ENCODE results near the gene KCNG2. TPM values are rescaled to one million over a fixed set of nuclear protein-coding genes. Genes with fewer than 3 reads are reported as not detected.

KCNG2 gene
- total and polyA plus RNA-seq, 7 experiments from 2014 or later, result not detected

DNA sequence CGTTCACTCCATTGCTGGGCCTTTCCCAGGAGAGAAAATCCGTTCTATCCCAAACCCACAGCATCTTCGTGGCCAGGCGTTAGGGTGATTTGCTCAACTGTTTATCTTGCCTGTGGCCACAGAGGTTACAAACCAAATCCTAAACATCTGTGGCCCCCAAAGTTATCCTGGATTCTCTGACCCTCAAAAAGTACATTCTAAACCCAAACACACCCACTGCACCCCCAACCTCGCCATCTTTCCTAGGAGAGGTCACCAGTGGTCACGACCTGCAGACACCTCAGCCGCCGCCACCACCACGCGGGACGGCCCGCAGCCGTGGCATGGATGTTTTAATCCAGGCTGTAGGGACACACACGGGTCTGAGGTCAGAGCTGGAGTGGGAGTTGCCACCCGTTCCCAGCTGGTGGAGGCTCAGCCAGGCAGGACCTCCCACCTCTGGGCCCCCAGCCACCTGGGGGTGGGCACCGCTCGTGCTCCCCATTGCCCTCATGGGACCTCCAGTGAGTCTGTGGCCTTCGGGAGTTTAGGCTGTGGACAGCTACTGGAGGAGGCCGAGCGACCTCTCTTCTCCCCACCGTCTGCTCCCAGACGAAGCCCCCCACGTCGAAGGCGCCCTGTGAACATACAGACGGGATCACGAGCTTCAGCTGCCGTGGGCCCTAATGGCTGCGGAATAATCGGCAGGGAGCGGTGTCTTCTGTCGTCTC lies 72.0 kb downstream of the KCNG2 start:
- no peak overlapping the region for H3K4me3 Mint-ChIP-seq
- intact Hi-C loops (cut with micrococcal nuclease), result no loop called here
- H3K27me3 Mint-ChIP-seq, result no peaks in the 10 kb centered on the region
- no peaks in the 10 kb centered on the region for H3K9me3 Mint-ChIP-seq
- DNase-seq (no peak), ATAC-seq (no peak)
- Histone ChIP-seq H3K4me1 (ENCODE audit: control insufficient read depth in 2 of 2, insufficient read depth in 2 of 2, low read length in 2 of 2) (no peaks in the 10 kb centered on the region), H3K9me3 (ENCODE audit: control insufficient read depth in 2 of 3, low read length in 3 of 3) (no peaks in the 10 kb centered on the region), H3K27ac (ENCODE audit: low read depth, low read length) (no peak overlapping the region), H3K4me3 (ENCODE audit: low read length) (no peak overlapping the region), H3K27me3 (ENCODE audit: control insufficient read depth in 2 of 2, insufficient read depth in 2 of 2, low read length in 2 of 2) (no peaks in the 10 kb centered on the region), H3K36me3 (ENCODE audit: control insufficient read depth in 2 of 3, insufficient read depth in 3 of 3, low read length in 3 of 3) (no peaks in the 10 kb centered on the region)
- no peak overlapping the region for H3K27ac Mint-ChIP-seq
- no peaks in the 10 kb centered on the region for H3K36me3 Mint-ChIP-seq
- H3K4me1 Mint-ChIP-seq, result no peaks in the 10 kb centered on the region
- ChIA-PET POLR2A (no interaction called here), CTCF (no interaction called here)

DNA sequence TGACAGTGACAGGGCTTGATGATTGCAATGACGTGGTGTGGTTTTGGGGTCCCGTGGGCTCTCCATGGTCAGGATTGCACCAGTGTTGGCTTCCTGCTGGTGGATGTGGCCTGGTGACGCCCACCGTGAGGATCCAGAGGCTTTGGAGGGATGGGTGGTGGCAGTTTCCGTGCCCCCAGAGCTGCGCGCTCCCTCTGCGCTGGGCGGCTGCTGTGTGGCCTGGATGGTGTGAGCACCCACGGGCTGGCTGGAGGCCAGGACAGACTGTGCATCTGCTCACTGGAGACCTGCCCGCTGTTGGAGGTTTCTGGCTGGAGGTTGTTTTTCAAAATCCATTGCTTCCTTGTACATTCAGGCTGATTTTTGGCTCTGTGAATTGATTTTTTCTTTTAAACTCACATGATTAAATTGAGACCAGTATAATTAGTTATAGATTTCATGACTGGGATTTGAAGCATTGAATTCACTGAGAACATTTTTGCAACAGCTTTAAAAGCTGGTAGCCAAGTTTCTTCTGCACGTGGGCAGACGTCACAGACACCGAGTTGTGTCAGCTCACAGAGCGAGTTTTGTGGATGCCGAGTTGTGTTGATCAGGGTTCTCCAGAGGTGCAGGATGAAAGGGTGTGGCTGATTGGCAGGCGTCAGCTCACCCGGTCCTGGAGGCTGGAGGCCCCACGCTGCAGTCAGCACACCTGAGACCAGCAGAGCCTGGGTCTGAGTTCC lies 72.7 kb downstream of the KCNG2 start:
- no peak for ATAC-seq
- no peaks in the 10 kb centered on the region for H3K9me3 ChIP-seq (ENCODE audit: control insufficient read depth in 2 of 3, low read length in 3 of 3)
- ChIA-PET POLR2A (no interaction called here), CTCF (no interaction called here)
- H3K27me3 ChIP-seq (ENCODE audit: control insufficient read depth in 2 of 2, insufficient read depth in 2 of 2, low read length in 2 of 2), result no peaks in the 10 kb centered on the region
- no peaks in the 10 kb centered on the region for H3K4me1 ChIP-seq (ENCODE audit: control insufficient read depth in 2 of 2, insufficient read depth in 2 of 2, low read length in 2 of 2)
- H3K36me3 ChIP-seq (ENCODE audit: control insufficient read depth in 2 of 3, insufficient read depth in 3 of 3, low read length in 3 of 3), result no peaks in the 10 kb centered on the region
- no peaks in the 10 kb centered on the region for H3K9me3 Mint-ChIP-seq
- DNase-seq, result no peak
- no peak overlapping the region for H3K4me3 Mint-ChIP-seq
- no peak overlapping the region for H3K27ac ChIP-seq (ENCODE audit: low read depth, low read length)
- H3K36me3 Mint-ChIP-seq, result no peaks in the 10 kb centered on the region
- H3K4me1 Mint-ChIP-seq, result no peaks in the 10 kb centered on the region
- no peak overlapping the region for H3K27ac Mint-ChIP-seq
- H3K27me3 Mint-ChIP-seq, result no peaks in the 10 kb centered on the region
- intact Hi-C loops (cut with micrococcal nuclease), result no loop called here
- H3K4me3 ChIP-seq (ENCODE audit: low read length), result no peak overlapping the region

DNA sequence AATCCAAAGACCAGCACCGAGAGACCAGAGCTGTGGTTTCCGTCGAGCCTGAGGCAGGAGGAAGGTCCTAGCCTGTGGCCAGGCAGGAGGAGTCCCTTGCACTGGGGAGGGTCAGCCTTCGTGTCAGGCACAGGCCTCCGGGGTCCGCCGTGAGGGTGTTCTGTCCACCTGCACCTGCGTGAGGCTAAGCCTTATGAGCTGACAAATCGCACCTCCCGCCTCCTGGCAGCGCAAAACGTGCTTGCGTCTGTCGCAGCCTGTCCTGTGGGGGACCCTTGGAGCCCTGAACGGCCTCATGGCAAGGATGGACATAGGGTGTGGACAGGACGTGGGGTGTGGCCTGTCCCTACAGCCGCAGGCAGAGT lies 73.3 kb downstream of the KCNG2 start:
- no peaks in the 10 kb centered on the region for H3K27me3 ChIP-seq (ENCODE audit: control insufficient read depth in 2 of 2, insufficient read depth in 2 of 2, low read length in 2 of 2)
- no peak overlapping the region for H3K27ac Mint-ChIP-seq
- H3K4me1 Mint-ChIP-seq, result no peaks in the 10 kb centered on the region
- H3K27ac ChIP-seq (ENCODE audit: low read depth, low read length), result no peak overlapping the region
- no peak overlapping the region for H3K4me3 Mint-ChIP-seq
- ChIA-PET CTCF (no interaction called here), POLR2A (interaction anchor here (0.6 kb wide), 1 partner anchor 23 kb away, joined by 3 read pairs; no protein-coding TSS in a partner anchor)
- H3K36me3 Mint-ChIP-seq, result no peaks in the 10 kb centered on the region
- no peak for ATAC-seq
- DNase-seq, result no peak
- no peaks in the 10 kb centered on the region for H3K4me1 ChIP-seq (ENCODE audit: control insufficient read depth in 2 of 2, insufficient read depth in 2 of 2, low read length in 2 of 2)
- intact Hi-C loops (cut with micrococcal nuclease), result no loop called here
- H3K27me3 Mint-ChIP-seq, result no peaks in the 10 kb centered on the region
- no peaks in the 10 kb centered on the region for H3K9me3 Mint-ChIP-seq
- no peaks in the 10 kb centered on the region for H3K36me3 ChIP-seq (ENCODE audit: control insufficient read depth in 2 of 3, insufficient read depth in 3 of 3, low read length in 3 of 3)
- H3K4me3 ChIP-seq (ENCODE audit: low read length), result no peak overlapping the region
- no peaks in the 10 kb centered on the region for H3K9me3 ChIP-seq (ENCODE audit: control insufficient read depth in 2 of 3, low read length in 3 of 3)

DNA sequence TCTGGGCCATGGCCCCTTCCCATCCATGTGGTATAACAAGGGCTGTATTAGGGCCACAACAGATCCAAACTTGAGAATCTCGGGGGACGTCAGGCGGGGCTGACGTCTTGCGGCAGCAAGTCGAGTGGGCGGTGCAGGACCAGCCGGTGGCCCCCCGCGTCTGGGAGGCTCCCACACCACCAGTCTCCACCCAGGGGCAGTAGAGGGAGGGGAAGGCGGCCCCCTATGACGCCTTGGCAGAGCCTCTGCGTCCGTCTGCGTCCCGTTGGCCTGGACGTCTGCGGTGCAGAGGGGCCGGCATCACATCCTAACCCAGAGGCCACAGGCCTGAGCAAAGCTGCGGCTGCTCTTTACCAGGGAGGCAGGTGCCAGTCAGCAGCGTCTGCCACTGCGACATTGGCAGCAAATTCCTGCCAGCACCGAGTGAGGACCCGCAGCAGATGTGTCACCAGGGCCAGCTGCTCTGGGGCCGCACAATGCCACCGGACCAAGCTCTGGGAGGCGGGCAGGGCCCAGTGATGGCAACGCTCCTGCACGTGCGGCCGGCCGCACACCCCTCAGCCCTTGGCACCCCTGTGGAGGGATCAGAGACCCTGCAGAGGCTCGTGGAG lies 73.8 kb downstream of the KCNG2 start:
- no peaks in the 10 kb centered on the region for H3K27me3 ChIP-seq (ENCODE audit: control insufficient read depth in 2 of 2, insufficient read depth in 2 of 2, low read length in 2 of 2)
- Mint-ChIP-seq H3K4me1 (no peaks in the 10 kb centered on the region), H3K4me3 (no peak overlapping the region), H3K27ac (no peak overlapping the region), H3K27me3 (no peaks in the 10 kb centered on the region), H3K36me3 (no peaks in the 10 kb centered on the region), H3K9me3 (no peaks in the 10 kb centered on the region)
- ATAC-seq (no peak), DNase-seq (no peak)
- intact Hi-C loops (cut with micrococcal nuclease), result no loop called here
- no peak overlapping the region for H3K27ac ChIP-seq (ENCODE audit: low read depth, low read length)
- ChIA-PET CTCF (no interaction called here), POLR2A (interaction anchor here (0.6 kb wide), 1 partner anchor 23 kb away, joined by 3 read pairs; no protein-coding TSS in a partner anchor)
- no peaks in the 10 kb centered on the region for H3K36me3 ChIP-seq (ENCODE audit: control insufficient read depth in 2 of 3, insufficient read depth in 3 of 3, low read length in 3 of 3)
- H3K9me3 ChIP-seq (ENCODE audit: control insufficient read depth in 2 of 3, low read length in 3 of 3), result no peaks in the 10 kb centered on the region
- H3K4me1 ChIP-seq (ENCODE audit: control insufficient read depth in 2 of 2, insufficient read depth in 2 of 2, low read length in 2 of 2), result no peaks in the 10 kb centered on the region
- no peak overlapping the region for H3K4me3 ChIP-seq (ENCODE audit: low read length)

DNA sequence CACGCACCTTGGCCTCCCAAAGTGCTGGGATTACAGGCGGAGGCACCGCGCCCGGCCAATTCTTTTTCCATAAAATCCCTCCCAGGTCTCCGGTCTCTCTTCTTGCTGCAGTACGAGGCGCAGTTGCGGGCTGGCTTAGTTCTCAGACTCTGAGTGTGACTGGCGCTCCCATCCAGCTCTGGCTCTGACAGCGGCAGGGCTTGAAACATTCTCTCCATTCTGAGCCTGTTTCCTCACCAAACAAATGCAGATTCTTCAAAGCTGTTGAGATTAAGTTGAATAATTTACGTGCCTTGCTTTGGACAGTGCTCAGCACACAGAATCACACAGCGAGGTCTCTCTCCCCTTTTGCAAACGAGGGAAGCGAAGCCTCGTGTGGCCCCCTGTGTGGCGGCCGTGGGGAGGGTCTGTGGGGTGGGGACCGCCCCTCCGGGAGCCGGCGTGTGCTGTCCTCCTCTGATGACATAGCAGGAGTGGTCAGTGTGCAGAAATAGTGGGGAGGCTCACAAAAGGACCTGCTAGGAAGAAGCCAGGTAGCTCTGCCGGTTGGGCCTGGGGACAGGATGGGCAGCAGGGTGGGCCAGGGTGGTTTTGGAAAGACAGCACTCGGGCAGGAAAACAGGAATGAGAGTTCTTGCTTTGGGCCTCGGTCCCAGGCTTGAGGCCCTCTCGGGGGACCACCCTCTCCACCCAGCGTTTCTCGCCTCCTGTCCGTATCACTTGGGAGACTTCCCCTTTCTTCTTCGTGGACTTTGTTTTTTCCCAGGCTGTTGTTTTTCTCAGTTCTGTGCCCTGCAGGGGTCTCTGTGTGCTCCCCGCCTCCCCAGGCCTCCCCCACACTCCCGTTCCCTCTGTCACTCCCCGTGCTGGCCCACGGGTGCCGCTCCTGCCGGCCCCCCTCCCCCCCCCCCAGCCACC lies 75.0 kb downstream of the KCNG2 start:
- H3K27me3 ChIP-seq (ENCODE audit: control insufficient read depth in 2 of 2, insufficient read depth in 2 of 2, low read length in 2 of 2), result no peaks in the 10 kb centered on the region
- POLR2A ChIA-PET, result no interaction called here
- peak in 1 of 9 donors; percentile 12 for DNase-seq
- Mint-ChIP-seq H3K4me3 (no peak overlapping the region), H3K4me1 (no peaks in the 10 kb centered on the region), H3K27me3 (no peaks in the 10 kb centered on the region), H3K9me3 (no peaks in the 10 kb centered on the region), H3K36me3 (no peaks in the 10 kb centered on the region), H3K27ac (no peak overlapping the region)
- CTCF ChIA-PET, result no interaction called here
- H3K27ac ChIP-seq (ENCODE audit: low read depth, low read length), result no peak overlapping the region
- H3K36me3 ChIP-seq (ENCODE audit: control insufficient read depth in 2 of 3, insufficient read depth in 3 of 3, low read length in 3 of 3), result no peaks in the 10 kb centered on the region
- ATAC-seq, result no peak
- no peaks in the 10 kb centered on the region for H3K4me1 ChIP-seq (ENCODE audit: control insufficient read depth in 2 of 2, insufficient read depth in 2 of 2, low read length in 2 of 2)
- H3K9me3 ChIP-seq (ENCODE audit: control insufficient read depth in 2 of 3, low read length in 3 of 3), result no peaks in the 10 kb centered on the region
- H3K4me3 ChIP-seq (ENCODE audit: low read length), result no peak overlapping the region
- intact Hi-C loops (cut with micrococcal nuclease), result no loop called here

DNA sequence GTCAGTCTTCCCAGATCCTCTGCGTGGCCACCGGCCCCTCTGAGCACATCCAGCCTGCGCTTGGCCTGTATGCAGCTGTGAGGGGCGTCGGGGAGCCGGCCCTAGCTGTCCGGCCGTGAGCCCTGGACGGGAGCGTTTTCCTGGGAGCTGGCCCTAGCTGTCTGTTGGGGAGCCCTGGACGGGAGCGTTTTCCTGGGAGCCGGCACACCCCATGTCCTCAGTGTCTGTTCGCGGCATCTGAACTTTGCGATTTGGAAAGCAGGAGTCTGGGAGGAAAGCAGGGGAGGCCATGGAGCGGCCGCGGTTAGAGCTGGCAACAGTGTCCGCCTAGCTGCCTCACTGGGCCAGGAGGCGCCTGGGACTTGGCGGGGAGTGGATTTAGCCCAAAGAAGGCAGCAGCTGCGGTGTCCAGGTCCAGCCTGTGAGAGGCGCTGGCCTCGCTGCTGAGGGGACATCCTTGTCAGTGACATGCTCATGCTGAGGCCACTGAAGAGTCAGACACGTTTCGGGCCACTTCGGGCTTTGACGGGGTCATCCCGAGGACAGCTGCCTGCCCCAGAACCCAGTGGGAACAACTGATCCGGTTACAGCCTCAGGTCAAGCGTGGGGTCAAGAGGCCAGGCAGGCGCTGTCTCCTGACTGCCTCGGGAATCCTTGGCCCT lies 75.8 kb downstream of the KCNG2 start:
- Mint-ChIP-seq H3K4me3 (no peak overlapping the region), H3K36me3 (no peaks in the 10 kb centered on the region), H3K4me1 (no peaks in the 10 kb centered on the region), H3K27me3 (no peaks in the 10 kb centered on the region), H3K9me3 (no peaks in the 10 kb centered on the region), H3K27ac (no peak overlapping the region)
- Histone ChIP-seq H3K27ac (ENCODE audit: low read depth, low read length) (no peak overlapping the region), H3K9me3 (ENCODE audit: control insufficient read depth in 2 of 3, low read length in 3 of 3) (no peaks in the 10 kb centered on the region), H3K4me1 (ENCODE audit: control insufficient read depth in 2 of 2, insufficient read depth in 2 of 2, low read length in 2 of 2) (no peaks in the 10 kb centered on the region), H3K36me3 (ENCODE audit: control insufficient read depth in 2 of 3, insufficient read depth in 3 of 3, low read length in 3 of 3) (no peaks in the 10 kb centered on the region), H3K4me3 (ENCODE audit: low read length) (no peak overlapping the region), H3K27me3 (ENCODE audit: control insufficient read depth in 2 of 2, insufficient read depth in 2 of 2, low read length in 2 of 2) (no peaks in the 10 kb centered on the region)
- ChIA-PET CTCF (no interaction called here), POLR2A (no interaction called here)
- ATAC-seq (no peak), DNase-seq (peak in 1 of 9 donors; percentile 8)
- intact Hi-C loops (cut with micrococcal nuclease), result no loop called here
